ENCODE measurements around the gene TLE2. TPM values are rescaled to one million over a fixed set of nuclear protein-coding genes. Genes with fewer than 3 reads are reported as not detected.

Gene TLE2
- total and polyA plus RNA-seq, 9 of the 15 experiments (the other 6 are each of a cell fraction or from before 2014, with no cell fraction given): 0.35 to 13.1 (median 6.2) TPM

- TF ChIP-seq TFAP4 (CRISPR knock-in tag; IDR thresholded peaks at IDR 0.05; ENCODE audit: borderline replicate concordance) (peak; percentile 65), ZNF589 (CRISPR knock-in tag; IDR thresholded peaks at IDR 0.05; ENCODE audit: low read depth) (0 out of 2 replicates have a peak, but pooled peaks have one; percentile 66), EGR1 (conservative IDR thresholded peaks at IDR 0.05) (peak; percentile 29), ZBTB43 (CRISPR knock-in tag; IDR thresholded peaks at IDR 0.05) (no peak), CBX5 (IDR thresholded peaks at IDR 0.05; ENCODE audit: borderline replicate concordance, low read depth) (no peak), LARP7 (IDR thresholded peaks at IDR 0.05) (no peak), SMC3 (conservative IDR thresholded peaks at IDR 0.05; ENCODE audit: insufficient read depth, low read depth, low read length) (no peak), ZNF707 (CRISPR knock-in tag; conservative IDR thresholded peaks at IDR 0.05) (no peak), MLLT1 (IDR thresholded peaks at IDR 0.05) (peak in 1 of 2 experiments; percentile 94; a peak in 2 of 4 replicates), NCOA1 (IDR thresholded peaks at IDR 0.05; ENCODE audit: low read depth) (peak; percentile 73; the same call in 1 of the 2 replicates), DMBX1 (CRISPR knock-in tag; IDR thresholded peaks at IDR 0.05; ENCODE audit: borderline replicate concordance) (no peak), TBP (optimal IDR thresholded peaks at IDR 0.05; ENCODE audit: low read depth, low read length) (peak; percentile 45), ERF (CRISPR knock-in tag; IDR thresholded peaks at IDR 0.05) (no peak), HMGN3 (IDR thresholded peaks at IDR 0.05; ENCODE audit: borderline replicate concordance, extremely low read depth, insufficient read length, low read depth, low read length) (peak; percentile 26), ZNF174 (CRISPR knock-in tag; IDR thresholded peaks at IDR 0.05) (no peak), KDM4B (IDR thresholded peaks at IDR 0.05; ENCODE audit: borderline replicate concordance in 2 of 2, low read depth in 1 of 2) (no peak), ZBTB2 (IDR thresholded peaks at IDR 0.05) (peak; percentile 23; the same call in 1 of the 2 replicates), ATF1 (CRISPR knock-in tag; IDR thresholded peaks at IDR 0.05) (no peak), ATF1 (tag; IDR thresholded peaks at IDR 0.05) (0 out of 2 replicates have a peak, but pooled peaks have one; percentile 15), U2AF2 (optimal IDR thresholded peaks at IDR 0.05; ENCODE audit: low read depth, low read length) (no peak)
Measured at GRCh38 chr19:2974342-2975041, 54.6 kb downstream of the TLE2 start (continued).
